ENCODE results near the gene ELL2.

ELL2 gene

DNA sequence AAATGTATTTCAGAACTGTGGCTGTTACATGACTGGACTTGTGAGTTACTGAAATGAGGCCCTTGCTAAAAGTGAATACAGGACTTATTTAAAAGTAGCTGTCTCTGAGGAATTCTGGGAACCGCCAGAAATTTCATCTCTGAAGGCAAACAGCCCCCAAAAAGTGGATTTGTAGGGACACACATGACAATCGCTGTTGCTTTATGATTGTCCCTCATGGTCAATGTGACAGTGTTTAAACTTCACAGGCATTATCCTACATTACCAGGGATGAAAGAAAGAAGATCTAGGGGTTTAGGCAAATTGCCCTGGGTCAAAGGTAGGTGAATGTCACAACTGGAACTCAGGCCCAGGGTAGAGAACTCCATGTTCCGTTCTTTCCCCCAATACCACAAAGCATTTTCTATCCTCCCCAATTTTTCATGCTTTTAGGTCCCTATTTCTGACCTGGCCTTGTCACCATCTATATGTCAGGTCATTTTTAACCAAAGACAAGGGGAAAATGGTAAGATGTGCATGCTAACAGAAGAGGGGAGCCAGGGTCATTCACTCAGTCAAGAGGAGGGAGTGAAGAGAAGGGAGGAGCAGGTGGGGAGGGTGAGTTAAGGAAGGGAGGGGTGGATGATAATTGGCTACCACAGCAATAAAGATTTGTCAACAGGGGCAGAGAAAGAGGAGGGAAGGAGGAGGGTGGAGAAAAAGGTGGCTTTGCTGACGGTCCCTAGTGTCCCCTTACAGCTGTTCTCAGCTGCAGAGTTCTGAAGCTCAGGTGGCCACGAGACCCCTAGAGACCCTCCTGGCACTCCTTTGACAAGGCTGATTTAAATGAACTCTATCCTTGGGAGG lies 81.3 kb downstream of the ELL2 start:
- H3K27ac ChIP-seq, result peak overlapping the region; percentile 69
- TF ChIP-seq, protein P1, sequence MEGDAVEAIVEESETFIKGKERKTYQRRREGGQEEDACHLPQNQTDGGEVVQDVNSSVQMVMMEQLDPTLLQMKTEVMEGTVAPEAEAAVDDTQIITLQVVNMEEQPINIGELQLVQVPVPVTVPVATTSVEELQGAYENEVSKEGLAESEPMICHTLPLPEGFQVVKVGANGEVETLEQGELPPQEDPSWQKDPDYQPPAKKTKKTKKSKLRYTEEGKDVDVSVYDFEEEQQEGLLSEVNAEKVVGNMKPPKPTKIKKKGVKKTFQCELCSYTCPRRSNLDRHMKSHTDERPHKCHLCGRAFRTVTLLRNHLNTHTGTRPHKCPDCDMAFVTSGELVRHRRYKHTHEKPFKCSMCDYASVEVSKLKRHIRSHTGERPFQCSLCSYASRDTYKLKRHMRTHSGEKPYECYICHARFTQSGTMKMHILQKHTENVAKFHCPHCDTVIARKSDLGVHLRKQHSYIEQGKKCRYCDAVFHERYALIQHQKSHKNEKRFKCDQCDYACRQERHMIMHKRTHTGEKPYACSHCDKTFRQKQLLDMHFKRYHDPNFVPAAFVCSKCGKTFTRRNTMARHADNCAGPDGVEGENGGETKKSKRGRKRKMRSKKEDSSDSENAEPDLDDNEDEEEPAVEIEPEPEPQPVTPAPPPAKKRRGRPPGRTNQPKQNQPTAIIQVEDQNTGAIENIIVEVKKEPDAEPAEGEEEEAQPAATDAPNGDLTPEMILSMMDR (IDR thresholded peaks at IDR 0.05), result no peak
- TF ChIP-seq ZFX (IDR thresholded peaks at IDR 0.05; ENCODE audit: borderline replicate concordance), result no peak

DNA sequence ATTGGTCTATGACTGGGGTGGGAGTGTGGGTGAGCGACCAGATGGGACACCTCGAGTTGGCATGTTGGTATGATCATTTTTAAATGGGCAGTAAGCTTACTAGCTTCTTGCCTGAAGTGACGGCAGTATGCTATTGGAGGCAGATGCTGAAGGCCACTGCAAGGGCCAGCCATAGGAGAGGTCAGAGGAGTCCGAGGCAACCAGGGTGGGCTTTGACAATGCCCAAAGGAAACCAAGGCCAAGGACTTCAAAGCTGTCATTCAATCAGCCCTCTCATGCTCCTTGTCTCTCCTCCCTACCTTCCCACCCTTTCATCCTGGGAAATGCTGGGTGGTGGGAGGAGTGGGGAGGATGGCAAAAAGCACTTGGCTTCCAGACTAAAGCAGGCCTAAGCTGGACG lies 82.0 kb downstream of the ELL2 start:
- TF ChIP-seq, protein P1 (IDR thresholded peaks at IDR 0.05), result no peak
- TF ChIP-seq ZFX (IDR thresholded peaks at IDR 0.05; ENCODE audit: borderline replicate concordance), result no peak
- H3K27ac ChIP-seq, result peak overlapping the region; percentile 69

DNA sequence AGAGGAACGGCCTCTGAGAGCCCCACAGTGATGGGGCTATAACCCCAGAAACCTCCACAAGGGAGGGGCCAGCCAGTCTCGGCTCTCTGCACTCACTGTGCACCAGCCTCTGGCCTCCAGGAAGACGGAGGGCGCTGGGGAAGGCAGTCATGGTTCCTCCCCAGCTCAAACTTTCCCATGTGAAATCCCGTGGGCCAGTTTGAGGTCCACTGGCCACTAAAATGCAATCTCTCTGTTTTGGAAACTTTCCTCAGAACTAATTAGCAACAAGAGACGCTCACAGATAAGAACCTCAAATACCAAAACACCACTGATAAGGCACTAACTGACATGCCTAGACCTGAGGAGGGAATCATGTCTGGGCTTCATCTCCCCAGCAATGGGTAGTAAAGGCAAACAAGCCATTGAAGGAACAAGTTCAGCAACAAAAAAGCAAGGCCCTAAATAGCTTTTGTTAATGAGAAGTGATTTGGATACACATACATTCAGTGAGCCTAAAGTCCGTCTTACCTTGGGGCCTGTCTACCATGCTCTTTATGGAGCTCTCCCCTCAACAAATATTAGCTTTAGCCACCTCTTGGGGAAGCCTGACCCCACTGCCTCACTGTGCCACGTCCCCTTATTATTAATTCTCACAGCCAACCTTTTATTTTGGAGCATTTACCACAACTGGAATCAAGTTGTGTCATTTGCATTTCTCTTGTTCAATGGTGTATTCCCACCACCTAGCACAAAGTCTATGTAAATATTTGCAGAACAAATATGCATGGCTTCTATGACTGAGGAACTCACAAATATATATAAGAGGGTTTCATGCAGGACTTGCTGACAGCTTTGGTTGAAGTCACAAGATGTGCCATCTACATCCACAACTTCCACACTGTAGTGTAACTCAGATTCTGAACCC lies 83.0 kb downstream of the ELL2 start:
- peak overlapping the region; percentile 69 for H3K27ac ChIP-seq
- TF ChIP-seq, protein P1 (IDR thresholded peaks at IDR 0.05), result no peak
- TF ChIP-seq ZFX (IDR thresholded peaks at IDR 0.05; ENCODE audit: borderline replicate concordance), result no peak

DNA sequence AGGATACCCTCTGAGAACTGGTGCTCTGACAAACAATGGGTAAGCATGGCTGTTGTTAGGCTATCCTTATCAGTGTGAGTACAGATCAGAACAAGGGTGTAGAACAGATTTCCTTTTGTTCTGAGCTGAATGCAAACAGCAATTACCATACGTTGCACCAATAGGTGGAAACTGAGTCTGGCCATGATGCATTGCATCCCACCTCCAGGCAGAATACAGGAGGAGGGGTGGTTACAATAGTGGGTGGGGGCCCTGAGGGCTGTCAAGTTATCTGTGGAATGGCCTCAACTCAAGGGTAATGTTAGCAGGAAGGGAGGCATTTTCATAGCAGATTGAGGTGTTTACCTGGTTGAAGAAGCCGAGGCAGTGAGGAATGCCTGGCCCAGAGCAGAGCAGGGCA lies 84.9 kb downstream of the ELL2 start:
- TF ChIP-seq ZFX (IDR thresholded peaks at IDR 0.05; ENCODE audit: borderline replicate concordance), result no peak
- TF ChIP-seq, protein P1 (IDR thresholded peaks at IDR 0.05), result no peak
- H3K27ac ChIP-seq, result no peak overlapping the region

DNA sequence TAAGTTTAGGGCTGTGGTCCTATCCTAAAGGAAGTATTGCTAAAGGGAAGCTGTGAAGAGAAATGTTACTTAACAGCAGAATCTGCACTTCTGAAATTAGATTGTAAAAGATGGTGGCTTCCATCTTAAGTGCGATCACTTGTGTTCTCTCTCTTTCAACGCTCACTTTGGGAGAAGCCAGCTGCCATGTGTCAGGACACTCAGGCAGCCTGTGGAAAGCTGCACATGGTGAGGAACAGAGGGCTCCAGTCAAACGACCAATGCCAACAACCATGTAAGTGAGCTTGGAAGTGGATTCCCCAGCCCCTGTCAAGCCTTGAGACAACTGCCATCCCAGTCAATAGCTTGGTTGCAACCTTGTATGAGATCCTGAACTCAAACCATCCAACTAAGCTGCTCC lies 87.4 kb downstream of the ELL2 start:
- TF ChIP-seq, protein P1 (IDR thresholded peaks at IDR 0.05), result no peak
- TF ChIP-seq ZFX (IDR thresholded peaks at IDR 0.05; ENCODE audit: borderline replicate concordance), result no peak
- no peak overlapping the region for H3K27ac ChIP-seq

DNA sequence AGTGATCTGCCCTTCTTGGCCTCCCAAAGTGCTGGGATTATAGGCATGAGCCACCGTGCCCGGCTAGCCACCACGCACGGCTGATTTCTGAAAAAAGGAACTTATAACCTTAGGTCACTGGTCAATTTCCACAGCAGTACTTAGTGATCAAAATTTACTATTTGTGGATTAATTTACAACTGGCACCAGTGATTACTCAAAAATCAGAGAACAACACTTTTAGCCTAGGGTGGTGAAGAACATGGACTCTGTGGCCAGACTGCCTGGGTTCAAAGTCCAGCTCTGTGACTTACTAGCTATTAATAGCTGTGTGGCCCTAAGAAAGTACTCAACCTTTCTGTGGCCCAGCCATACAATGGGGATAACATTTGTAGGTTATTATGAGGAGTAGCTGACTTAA lies 88.3 kb downstream of the ELL2 start:
- TF ChIP-seq ZFX (IDR thresholded peaks at IDR 0.05; ENCODE audit: borderline replicate concordance), result no peak
- TF ChIP-seq, protein P1 (IDR thresholded peaks at IDR 0.05), result no peak
- no peak overlapping the region for H3K27ac ChIP-seq

Measured in 22Rv1 (cell line).